Calu3 (cell line): ENCODE results near the gene GPER1. TPM values are rescaled to one million over a fixed set of nuclear protein-coding genes. Genes with fewer than 3 reads are reported as not detected.

Experiments
- BruUV-seq: library from RNA; stranded (reverse); fragments of 400-500 nt; replicated peaks from 2 replicates; lab custom pipeline; 2021; lab: Mats Ljungman, UMichigan
- CTCF ChIA-PET: fragments of 300-600 bp; sonication (Branson Sonifier 250); formaldehyde crosslinking; loops from one replicate; lab custom pipeline; 2022; ENCODE audit warnings: antibody characterized with exemption; lab: Charles Lee
- DNase-seq: peaks from one replicate; pipeline ENCODE4 v3.0.0; 2022
- H3K27ac Mint-ChIP-seq: one replicate; pipeline ENCODE4 v1.8.0; 2022; ENCODE audit warnings: mixed read lengths; ENCODE audit not compliant: unreplicated experiment
- H3K27me3 Mint-ChIP-seq: one replicate; pipeline ENCODE4 v1.8.0; 2022; ENCODE audit warnings: mixed read lengths; ENCODE audit not compliant: unreplicated experiment
- H3K36me3 Mint-ChIP-seq: one replicate; pipeline ENCODE4 v1.8.0; 2022; ENCODE audit warnings: mild to moderate bottlenecking, moderate library complexity, mixed read lengths; ENCODE audit not compliant: insufficient read depth, unreplicated experiment
- H3K4me1 Mint-ChIP-seq: one replicate; pipeline ENCODE4 v1.8.0; 2022; ENCODE audit warnings: mild to moderate bottlenecking, low read depth, mixed read lengths; ENCODE audit not compliant: unreplicated experiment
- H3K4me3 Mint-ChIP-seq: one replicate; pipeline ENCODE4 v1.8.0; 2022; ENCODE audit warnings: mild to moderate bottlenecking, low read depth, moderate library complexity, mixed read lengths; ENCODE audit not compliant: unreplicated experiment
- H3K9me3 Mint-ChIP-seq: one replicate; pipeline ENCODE4 v1.8.0; 2022; ENCODE audit warnings: low read depth, mixed read lengths; ENCODE audit not compliant: unreplicated experiment
- CTCF ChIP-seq: fragments of 200-600 bp; IDR thresholded peaks from one replicate; pipeline ENCODE4 v1.8.0; 2022; ENCODE audit warnings: antibody characterized with exemption; ENCODE audit not compliant: unreplicated experiment
- intact Hi-C: fragments of 100-400 bp; cut with micrococcal nuclease; formaldehyde crosslinking; loops from one replicate; pipeline ENCODE4 v1.10.0; 2022; ENCODE audit not compliant: unreplicated experiment
- total RNA-seq: library from RNA; stranded (reverse); gene quantifications from 2 replicates; pipeline ENCODE4 v1.2.3, GENCODE V29; 2022

The GPER1 gene
- total RNA-seq, 1 experiment from 2014 or later, result 0.26 TPM

GRCh38 chr7:1097120-1097504 lies 9.2 kb downstream of the GPER1 start:
- Mint-ChIP-seq H3K4me3 (no peak overlapping the region), H3K36me3 (no peaks in the 10 kb centered on the region), H3K9me3 (peaks cover 3% of the 10 kb centered on the region), H3K4me1 (no peaks in the 10 kb centered on the region), H3K27me3 (no peaks in the 10 kb centered on the region), H3K27ac (no peak overlapping the region)
- CTCF ChIA-PET, result no interaction called here
- no TSS peak for BruUV-seq
- intact Hi-C loops, result no loop called here
- no peak for TF ChIP-seq CTCF
- DNase-seq, result no peak

- DNase-seq, result no peak
- H3K27ac Mint-ChIP-seq, result no peak overlapping the region
- CTCF ChIA-PET, result interaction anchor here (0.7 kb wide), 1 partner anchor 40 kb away, joined by 3 read pairs; a partner anchor contains a TSS
- no peak for TF ChIP-seq CTCF
- no peaks in the 10 kb centered on the region for H3K36me3 Mint-ChIP-seq
- no peaks in the 10 kb centered on the region for H3K27me3 Mint-ChIP-seq
- no TSS peak for BruUV-seq
- no peak overlapping the region for H3K4me3 Mint-ChIP-seq
- no peaks in the 10 kb centered on the region for H3K4me1 Mint-ChIP-seq
- peaks cover 3% of the 10 kb centered on the region for H3K9me3 Mint-ChIP-seq
- intact Hi-C loops, result no loop called here
These were observed 10.6 kb downstream of the GPER1 start for GRCh38 chr7:1098243-1099153.

- H3K4me3 Mint-ChIP-seq, result no peak overlapping the region
- no peaks in the 10 kb centered on the region for H3K4me1 Mint-ChIP-seq
- no peak for TF ChIP-seq CTCF
- peaks cover 3% of the 10 kb centered on the region for H3K9me3 Mint-ChIP-seq
- intact Hi-C loops, result no loop called here
- CTCF ChIA-PET, result interaction anchor here (0.6 to 0.7 kb wide), 2 partner anchors 39 to 93 kb away, joined by 3 read pairs; a partner anchor contains a TSS
- BruUV-seq, result no TSS peak
- H3K27ac Mint-ChIP-seq, result no peak overlapping the region
- no peaks in the 10 kb centered on the region for H3K27me3 Mint-ChIP-seq
- no peaks in the 10 kb centered on the region for H3K36me3 Mint-ChIP-seq
- no peak for DNase-seq
These were observed 11.2 kb downstream of the GPER1 start for GRCh38 chr7:1099154-1099542.

- H3K4me1 Mint-ChIP-seq, result no peaks in the 10 kb centered on the region
- no TSS peak for BruUV-seq
- no peak overlapping the region for H3K27ac Mint-ChIP-seq
- H3K4me3 Mint-ChIP-seq, result no peak overlapping the region
- H3K36me3 Mint-ChIP-seq, result no peaks in the 10 kb centered on the region
- H3K9me3 Mint-ChIP-seq, result peaks cover 3% of the 10 kb centered on the region
- TF ChIP-seq CTCF, result no peak
- intact Hi-C loops, result no loop called here
- CTCF ChIA-PET, result interaction anchor here (0.6 kb wide), 1 partner anchor 93 kb away, joined by 3 read pairs; no protein-coding TSS in a partner anchor
- H3K27me3 Mint-ChIP-seq, result no peaks in the 10 kb centered on the region
- no peak for DNase-seq
These were observed 11.7 kb downstream of the GPER1 start for GRCh38 chr7:1099637-1100036.
